Glomerular endothelial cell (primary cell): Measurements from ENCODE around the gene BTN1A1. TPM values are rescaled to one million over a fixed set of nuclear protein-coding genes. Genes with fewer than 3 reads are reported as not detected.
"Not testable (repeated sequence)": the region's sequence is repeated elsewhere in the genome, so short reads cannot be mapped to it uniquely, and the experiment has no call there.

ENCODE experiments used
- DNase-seq: peaks from one replicate; pipeline ENCODE4 v3.0.0-alpha.2; 2011; ENCODE audit warnings: low read depth, low spot score; ENCODE audit errors: extremely low read depth
- total RNA-seq: library from RNA; depleted of rRNA; stranded (reverse); fragments of >200 nt; gene quantifications from 2 replicates; pipeline ENCODE4 v1.2.3, GENCODE V29; 2015

The BTN1A1 gene
- not detected in 2 replicates for total RNA-seq

GRCh38 chr6:26500102-26500501 lies at the start of gene BTN1A1:
Gene BTN1A1, plus strand, starts transcription at chr6:26500303. Its CDS starts 984 bp downstream, at chr6:26501287.
- no peak for DNase-seq

- no peak for DNase-seq
These were observed 47.4 kb upstream of the BTN1A1 start for GRCh38 chr6:26452631-26453235.

- DNase-seq = no peak
These were observed 45.5 kb upstream of the BTN1A1 start for GRCh38 chr6:26454631-26455030.

GRCh38 chr6:26455357-26455970 lies 44.6 kb upstream of the BTN1A1 start:
- DNase-seq = no peak

- no peak for DNase-seq
These were observed 42.8 kb upstream of the BTN1A1 start for GRCh38 chr6:26457264-26457805.

GRCh38 chr6:26457806-26458688 lies 42.1 kb upstream of the BTN1A1 start, which contains the start of gene BTN2A1:
Gene BTN2A1, plus strand, starts transcription at chr6:26457955. Its CDS starts 682 bp downstream, at chr6:26458637.
- peak; percentile 92 for DNase-seq

- no peak for DNase-seq
These were observed 40.9 kb upstream of the BTN1A1 start for GRCh38 chr6:26459023-26459810.

- DNase-seq = not testable (repeated sequence)
These were observed 38.8 kb upstream of the BTN1A1 start for GRCh38 chr6:26461353-26461752.

- DNase-seq = no peak
These were observed 36.1 kb upstream of the BTN1A1 start for GRCh38 chr6:26464014-26464413.

- DNase-seq = no peak
These were observed 35.5 kb upstream of the BTN1A1 start for GRCh38 chr6:26464416-26465131.

GRCh38 chr6:26465776-26466175 lies 34.3 kb upstream of the BTN1A1 start:
- DNase-seq = no peak

GRCh38 chr6:26468829-26469228 lies 31.3 kb upstream of the BTN1A1 start:
- DNase-seq = no peak

GRCh38 chr6:26470643-26471042 lies 29.5 kb upstream of the BTN1A1 start:
- no peak for DNase-seq

GRCh38 chr6:26471970-26472369 lies 28.1 kb upstream of the BTN1A1 start:
- no peak for DNase-seq

- no peak for DNase-seq
These were observed 27.4 kb upstream of the BTN1A1 start for GRCh38 chr6:26472549-26473290.

GRCh38 chr6:26473429-26473757 lies 26.7 kb upstream of the BTN1A1 start:
- no peak for DNase-seq

- peak; percentile 92 for DNase-seq
These were observed 26.2 kb upstream of the BTN1A1 start for GRCh38 chr6:26473758-26474438.

GRCh38 chr6:26474439-26474881 lies 25.6 kb upstream of the BTN1A1 start:
- DNase-seq = no peak
